ENCODE measurements around the gene SLC9B1.

The SLC9B1 gene

DNA sequence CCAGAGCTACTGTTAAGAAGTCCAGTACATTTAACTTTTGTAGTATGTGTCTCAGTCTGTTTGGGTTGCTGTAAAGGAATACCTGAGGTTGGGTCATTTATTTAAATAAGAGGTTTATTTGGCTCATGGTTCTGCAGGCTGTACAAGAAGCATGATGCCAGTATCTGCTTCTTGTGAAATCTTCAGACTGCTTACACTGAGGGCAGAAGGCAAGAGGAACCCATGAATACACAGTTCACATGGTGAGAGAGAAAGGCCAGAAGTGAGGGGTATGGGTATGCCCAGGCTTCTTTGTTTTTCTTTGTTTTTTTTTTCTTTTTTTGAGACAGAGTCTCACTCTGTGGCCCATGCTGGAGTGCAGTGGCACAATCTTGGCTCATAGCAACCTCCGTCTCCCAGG is 156.8 kb downstream of the SLC9B1 start:
- TF ChIP-seq, protein P1, sequence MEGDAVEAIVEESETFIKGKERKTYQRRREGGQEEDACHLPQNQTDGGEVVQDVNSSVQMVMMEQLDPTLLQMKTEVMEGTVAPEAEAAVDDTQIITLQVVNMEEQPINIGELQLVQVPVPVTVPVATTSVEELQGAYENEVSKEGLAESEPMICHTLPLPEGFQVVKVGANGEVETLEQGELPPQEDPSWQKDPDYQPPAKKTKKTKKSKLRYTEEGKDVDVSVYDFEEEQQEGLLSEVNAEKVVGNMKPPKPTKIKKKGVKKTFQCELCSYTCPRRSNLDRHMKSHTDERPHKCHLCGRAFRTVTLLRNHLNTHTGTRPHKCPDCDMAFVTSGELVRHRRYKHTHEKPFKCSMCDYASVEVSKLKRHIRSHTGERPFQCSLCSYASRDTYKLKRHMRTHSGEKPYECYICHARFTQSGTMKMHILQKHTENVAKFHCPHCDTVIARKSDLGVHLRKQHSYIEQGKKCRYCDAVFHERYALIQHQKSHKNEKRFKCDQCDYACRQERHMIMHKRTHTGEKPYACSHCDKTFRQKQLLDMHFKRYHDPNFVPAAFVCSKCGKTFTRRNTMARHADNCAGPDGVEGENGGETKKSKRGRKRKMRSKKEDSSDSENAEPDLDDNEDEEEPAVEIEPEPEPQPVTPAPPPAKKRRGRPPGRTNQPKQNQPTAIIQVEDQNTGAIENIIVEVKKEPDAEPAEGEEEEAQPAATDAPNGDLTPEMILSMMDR (IDR thresholded peaks at IDR 0.05; ENCODE audit: low read depth, low read length, missing control alignments): no peak
- in situ Hi-C loops (cut with HindIII; ENCODE audit: low pct_ligation_motif_present, low sequenced_read_pairs): no loop called here
- DNase-seq: no peak
- Histone ChIP-seq H3K27me3 (replicated peaks) (no peaks in the 10 kb centered on the region), H3K4me3 (ENCODE audit: low read depth, low read length) (no peak overlapping the region), H3K27ac (no peak overlapping the region), H3K36me3 (replicated peaks) (no peaks in the 10 kb centered on the region)

DNA sequence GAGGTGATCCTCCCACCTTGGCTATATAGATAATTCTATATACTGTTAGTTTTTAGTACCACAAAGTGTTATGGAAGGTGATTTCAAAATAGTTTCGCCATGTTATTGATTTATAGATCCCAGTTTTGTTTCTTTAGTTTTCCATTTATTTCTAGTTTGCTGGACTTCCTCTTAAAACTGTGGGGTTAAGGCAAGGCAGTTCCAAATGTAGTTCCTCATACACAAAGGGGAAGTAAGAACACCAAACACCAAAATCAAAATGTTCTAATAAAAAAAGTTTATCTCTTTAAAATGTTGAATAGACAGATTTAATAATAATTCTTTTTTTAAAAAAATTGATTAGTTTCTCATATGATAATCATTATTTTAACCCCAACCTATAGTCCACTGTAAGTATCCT is 157.5 kb downstream of the SLC9B1 start:
- Histone ChIP-seq H3K27me3 (replicated peaks) (no peaks in the 10 kb centered on the region), H3K27ac (no peak overlapping the region), H3K4me3 (ENCODE audit: low read depth, low read length) (no peak overlapping the region), H3K36me3 (replicated peaks) (no peaks in the 10 kb centered on the region)
- no peak for DNase-seq
- in situ Hi-C loops (cut with HindIII; ENCODE audit: low pct_ligation_motif_present, low sequenced_read_pairs): no loop called here
- TF ChIP-seq, protein P1 (IDR thresholded peaks at IDR 0.05; ENCODE audit: low read depth, low read length, missing control alignments): no peak

DNA sequence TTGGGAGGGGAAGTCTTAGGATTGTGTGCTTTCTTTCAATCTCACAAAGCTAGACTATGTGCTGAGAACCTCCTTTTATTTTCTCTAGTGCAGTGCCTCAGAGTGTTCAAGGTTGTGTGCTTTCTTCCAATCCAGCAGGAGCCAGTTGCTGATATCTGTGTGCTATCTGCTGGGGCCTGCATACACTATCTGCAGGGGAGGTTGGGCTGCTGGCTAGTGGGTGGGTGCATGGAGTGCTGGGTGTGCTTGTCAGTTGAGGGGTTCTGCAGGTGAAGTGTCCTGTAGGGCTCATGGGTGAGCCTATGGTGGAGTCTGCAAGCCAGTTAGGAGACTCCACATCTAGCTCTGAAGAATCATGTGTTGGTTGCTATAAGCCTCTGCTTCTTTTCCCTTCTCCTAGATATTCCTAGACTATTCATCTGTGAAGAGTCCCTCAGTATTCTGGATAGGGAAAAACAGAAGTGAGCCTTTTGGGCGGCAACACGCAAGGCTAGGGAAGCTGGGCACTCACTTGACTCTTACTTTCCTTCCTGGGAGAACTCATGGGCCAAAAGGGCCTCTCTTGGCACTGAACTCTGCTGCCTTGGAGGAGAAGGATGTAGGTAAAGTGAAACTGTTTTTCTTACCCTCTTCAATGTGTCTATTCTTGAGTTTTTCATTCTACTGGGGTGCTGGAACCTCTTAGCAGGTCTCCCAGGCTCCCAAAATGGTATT is 158.7 kb downstream of the SLC9B1 start:
- in situ Hi-C loops (cut with HindIII; ENCODE audit: low pct_ligation_motif_present, low sequenced_read_pairs): no loop called here
- H3K4me3 ChIP-seq (ENCODE audit: low read depth, low read length): no peak overlapping the region

DNA sequence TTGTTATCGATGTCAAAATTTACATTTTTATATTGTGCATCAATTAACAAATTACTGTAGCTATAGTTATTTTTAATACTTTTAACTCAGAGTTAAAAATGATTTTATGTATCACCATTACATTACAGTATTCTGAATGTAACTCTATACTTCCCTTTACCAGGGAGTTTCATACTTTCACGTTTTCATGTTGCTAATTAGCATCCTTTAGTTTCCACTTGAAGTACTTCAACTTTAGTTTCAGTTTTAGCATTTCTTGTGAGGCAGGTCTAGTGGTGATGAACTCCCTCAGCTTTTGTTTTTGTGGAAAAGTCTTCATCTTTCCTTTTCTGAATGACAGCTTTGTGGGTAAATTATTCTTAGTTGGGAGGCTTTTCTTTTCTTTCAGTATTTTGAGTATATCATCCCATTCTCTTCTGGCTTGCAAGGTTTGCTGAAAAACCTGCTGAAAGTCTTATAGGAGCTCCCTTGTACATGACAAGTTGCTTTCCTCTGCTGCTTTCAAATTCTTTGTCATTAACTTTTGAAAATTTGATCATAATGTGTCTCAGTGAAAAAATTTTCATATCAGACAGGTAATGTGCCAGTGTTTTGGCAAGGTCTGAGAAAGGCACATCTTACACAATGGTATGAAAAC is 160.6 kb downstream of the SLC9B1 start:
- in situ Hi-C loops (cut with HindIII; ENCODE audit: low pct_ligation_motif_present, low sequenced_read_pairs): no loop called here
- TF ChIP-seq, protein P1 (IDR thresholded peaks at IDR 0.05; ENCODE audit: low read depth, low read length, missing control alignments): no peak
- Histone ChIP-seq H3K27me3 (replicated peaks) (no peaks in the 10 kb centered on the region), H3K36me3 (replicated peaks) (no peaks in the 10 kb centered on the region), H3K27ac (no peak overlapping the region), H3K4me3 (ENCODE audit: low read depth, low read length) (no peak overlapping the region)
- DNase-seq: no peak

More for the DNA sequence above, 158.7 kb downstream of the SLC9B1 start:
- TF ChIP-seq, protein P1 (IDR thresholded peaks at IDR 0.05; ENCODE audit: low read depth, low read length, missing control alignments): no peak
- no peak for DNase-seq
- H3K27ac ChIP-seq: no peak overlapping the region
- no peaks in the 10 kb centered on the region for H3K27me3 ChIP-seq (replicated peaks)
- no peaks in the 10 kb centered on the region for H3K36me3 ChIP-seq (replicated peaks)
